Cardiac septum (tissue), 1 donor: ENCODE data around the gene HIPK2. TPM values are rescaled to one million over a fixed set of nuclear protein-coding genes. Genes with fewer than 3 reads are reported as not detected.
"Not testable (repeated sequence)": the region's sequence is repeated elsewhere in the genome, so short reads cannot be mapped to it uniquely, and the experiment has no call there.

Source experiments
- DNase-seq: peaks from one replicate; pipeline ENCODE4 v3.0.0-alpha.2; 2020; ENCODE audit warnings: low spot score
- intact Hi-C: fragments of 100-400 bp; cut with DNase I; formaldehyde crosslinking; loops from one replicate; pipeline ENCODE4 v1.14.0; 2022
- total RNA-seq: library from RNA; stranded (reverse); fragmentation: NEBNext Ultra II Directional; extraction: Animal tissue kit (Norgen Biotek cat#: 25700); gene quantifications from one replicate; pipeline ENCODE4 v1.2.1, GENCODE V29; 2021
- donor health status: DM: no; HTN: no; CAD: no.

Gene HIPK2
- total RNA-seq, 1 donor from 2014 or later: 218 TPM

- peak; percentile 41 for DNase-seq
- intact Hi-C loops: no loop called here
Observed at GRCh38 chr7:139570119-139570518, 207.7 kb downstream of the HIPK2 start.

GRCh38 chr7:139568813-139569490 lies 208.8 kb downstream of the HIPK2 start:
- peak; percentile 39 for DNase-seq
- intact Hi-C loops: no loop called here

- intact Hi-C loops: no loop called here
- peak; percentile 57 for DNase-seq
Observed at GRCh38 chr7:139568346-139568675, 209.5 kb downstream of the HIPK2 start.

GRCh38 chr7:139567647-139568345 lies 210.0 kb downstream of the HIPK2 start:
- intact Hi-C loops: no loop called here
- peak; percentile 44 for DNase-seq

- peak; percentile 70 for DNase-seq
- intact Hi-C loops: no loop called here
Observed at GRCh38 chr7:139566736-139567646, 210.8 kb downstream of the HIPK2 start.

GRCh38 chr7:139566075-139566474 lies 211.7 kb downstream of the HIPK2 start:
- peak; percentile 17 for DNase-seq

GRCh38 chr7:139563856-139564255 lies 213.9 kb downstream of the HIPK2 start:
- peak; percentile 15 for DNase-seq
- intact Hi-C loops: no loop called here

More at GRCh38 chr7:139566075-139566474, 211.7 kb downstream of the HIPK2 start:
- intact Hi-C loops: no loop called here

GRCh38 chr7:139562961-139563565 lies 214.7 kb downstream of the HIPK2 start:
- peak; percentile 54 for DNase-seq
- intact Hi-C loops: no loop called here

GRCh38 chr7:139562491-139562890 lies 215.3 kb downstream of the HIPK2 start:
- DNase-seq: peak; percentile 24
- intact Hi-C loops: no loop called here

GRCh38 chr7:139560678-139561077 lies 217.1 kb downstream of the HIPK2 start:
- peak; percentile 68 for DNase-seq
- intact Hi-C loops: no loop called here

GRCh38 chr7:139560199-139560598 lies 217.6 kb downstream of the HIPK2 start:
- intact Hi-C loops: no loop called here
- DNase-seq: no peak

GRCh38 chr7:139559364-139560105 lies 218.3 kb downstream of the HIPK2 start:
- intact Hi-C loops: no loop called here
- peak; percentile 63 for DNase-seq

GRCh38 chr7:139557857-139558581 lies 219.8 kb downstream of the HIPK2 start:
- DNase-seq: peak; percentile 5
- intact Hi-C loops: no loop called here

- intact Hi-C loops, DNase-seq: not testable (repeated sequence)
Observed at GRCh38 chr7:139553991-139554700, 223.7 kb downstream of the HIPK2 start.

GRCh38 chr7:139548302-139549028 lies 229.3 kb downstream of the HIPK2 start:
- peak; percentile 47 for DNase-seq
- intact Hi-C loops: no loop called here

- peak; percentile 62 for DNase-seq
- intact Hi-C loops: no loop called here
Observed at GRCh38 chr7:139544645-139545044, 233.2 kb downstream of the HIPK2 start.
